LNCaP clone FGC (cell line): ENCODE data around the gene NGEF.

Experiments used
- DNase-seq: peaks from one replicate; pipeline ENCODE4 v3.0.0-alpha.2; 2011; ENCODE audit warnings: low read depth
- H3K4me3 ChIP-seq: 2 replicates; pipeline ENCODE4 v1.5.1; 2011; ENCODE audit warnings: mild to moderate bottlenecking, low read depth, low read length, control low read depth
- TF ChIP-seq, protein P1 (sequence below): IDR thresholded peaks from 2 replicates; pipeline ENCODE4 v1.5.1; 2012; ENCODE audit warnings: mild to moderate bottlenecking; ENCODE audit not compliant: control insufficient read depth, insufficient read depth; ENCODE audit errors: extremely low read depth

NGEF gene

DNA sequence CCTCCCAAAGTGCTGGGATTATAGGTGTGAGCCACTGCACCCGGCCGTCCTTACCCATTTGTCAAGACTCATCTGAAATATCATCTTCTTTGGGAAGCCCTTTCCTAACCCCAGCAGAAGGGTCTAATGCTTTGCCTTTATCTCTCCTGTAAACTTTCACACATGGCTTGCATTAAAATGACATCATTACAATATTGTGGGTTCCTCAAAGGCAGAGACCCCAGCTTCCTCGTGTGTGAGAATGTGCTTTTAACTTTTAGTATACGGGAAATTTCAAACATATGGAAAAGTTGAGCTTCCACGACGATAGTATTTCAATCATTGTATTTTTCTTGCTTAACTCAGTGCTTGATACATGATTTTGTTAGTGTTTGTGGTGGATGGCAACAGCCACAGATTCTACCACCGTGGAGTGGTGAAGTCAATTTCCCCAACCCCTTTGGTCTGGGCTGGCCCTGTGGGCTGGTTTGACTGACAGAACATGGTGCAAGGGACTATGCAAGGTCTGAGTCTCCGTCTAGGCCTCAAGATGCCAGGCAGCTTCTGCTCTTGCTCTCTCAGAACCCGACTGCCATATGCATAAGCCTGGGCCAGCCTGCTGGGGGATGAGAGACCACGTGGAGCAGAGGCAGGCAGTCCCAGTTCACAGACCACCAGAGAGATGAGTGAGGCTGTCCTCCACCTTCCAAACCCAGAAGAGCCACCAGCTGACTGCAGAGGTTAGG is 39.9 kb downstream of the NGEF start:
- no peak for DNase-seq
- TF ChIP-seq, protein P1, sequence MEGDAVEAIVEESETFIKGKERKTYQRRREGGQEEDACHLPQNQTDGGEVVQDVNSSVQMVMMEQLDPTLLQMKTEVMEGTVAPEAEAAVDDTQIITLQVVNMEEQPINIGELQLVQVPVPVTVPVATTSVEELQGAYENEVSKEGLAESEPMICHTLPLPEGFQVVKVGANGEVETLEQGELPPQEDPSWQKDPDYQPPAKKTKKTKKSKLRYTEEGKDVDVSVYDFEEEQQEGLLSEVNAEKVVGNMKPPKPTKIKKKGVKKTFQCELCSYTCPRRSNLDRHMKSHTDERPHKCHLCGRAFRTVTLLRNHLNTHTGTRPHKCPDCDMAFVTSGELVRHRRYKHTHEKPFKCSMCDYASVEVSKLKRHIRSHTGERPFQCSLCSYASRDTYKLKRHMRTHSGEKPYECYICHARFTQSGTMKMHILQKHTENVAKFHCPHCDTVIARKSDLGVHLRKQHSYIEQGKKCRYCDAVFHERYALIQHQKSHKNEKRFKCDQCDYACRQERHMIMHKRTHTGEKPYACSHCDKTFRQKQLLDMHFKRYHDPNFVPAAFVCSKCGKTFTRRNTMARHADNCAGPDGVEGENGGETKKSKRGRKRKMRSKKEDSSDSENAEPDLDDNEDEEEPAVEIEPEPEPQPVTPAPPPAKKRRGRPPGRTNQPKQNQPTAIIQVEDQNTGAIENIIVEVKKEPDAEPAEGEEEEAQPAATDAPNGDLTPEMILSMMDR = no peak
- no peak overlapping the region for H3K4me3 ChIP-seq

DNA sequence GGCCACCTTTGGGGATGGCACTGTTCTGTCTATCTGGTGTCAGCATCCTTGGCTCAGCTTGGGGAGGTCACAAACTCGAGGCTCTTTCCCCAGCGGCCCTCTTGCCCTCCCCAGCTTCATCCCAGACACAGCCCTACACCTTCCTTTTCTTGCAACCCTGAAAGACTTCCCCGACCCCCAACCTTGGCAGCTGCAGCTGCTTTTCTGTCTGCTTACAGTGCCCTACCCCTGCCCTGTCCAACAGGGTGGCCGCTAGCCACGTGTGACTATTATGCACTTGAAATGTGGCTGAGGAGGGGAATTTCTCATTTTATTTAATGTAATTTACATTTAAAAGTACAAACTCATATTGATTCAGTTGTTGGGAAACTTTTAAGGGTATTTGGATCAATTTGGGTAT is 41.3 kb downstream of the NGEF start:
- DNase-seq = no peak
- no peak overlapping the region for H3K4me3 ChIP-seq
- TF ChIP-seq, protein P1 = no peak

DNA sequence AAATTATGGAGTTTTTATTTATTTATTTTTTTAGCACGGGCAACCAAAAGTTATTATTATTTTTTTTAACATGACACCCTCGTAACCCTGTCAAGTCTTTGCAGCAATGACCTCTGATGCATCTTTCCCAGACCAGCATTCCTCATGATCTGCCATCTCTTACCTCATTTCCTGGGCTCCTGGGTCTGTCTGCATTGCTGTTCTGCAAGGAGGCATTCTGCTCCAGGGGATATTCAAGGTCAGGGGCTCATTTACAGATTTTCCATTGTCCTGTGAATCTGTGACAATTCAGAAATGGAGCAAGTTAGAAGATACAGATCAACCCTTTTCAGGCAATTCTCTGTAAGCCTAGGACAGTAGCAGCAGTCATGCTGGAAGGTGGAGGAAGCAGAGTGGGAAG is 43.0 kb downstream of the NGEF start:
- TF ChIP-seq, protein P1 = no peak
- DNase-seq = no peak
- H3K4me3 ChIP-seq = no peak overlapping the region

DNA sequence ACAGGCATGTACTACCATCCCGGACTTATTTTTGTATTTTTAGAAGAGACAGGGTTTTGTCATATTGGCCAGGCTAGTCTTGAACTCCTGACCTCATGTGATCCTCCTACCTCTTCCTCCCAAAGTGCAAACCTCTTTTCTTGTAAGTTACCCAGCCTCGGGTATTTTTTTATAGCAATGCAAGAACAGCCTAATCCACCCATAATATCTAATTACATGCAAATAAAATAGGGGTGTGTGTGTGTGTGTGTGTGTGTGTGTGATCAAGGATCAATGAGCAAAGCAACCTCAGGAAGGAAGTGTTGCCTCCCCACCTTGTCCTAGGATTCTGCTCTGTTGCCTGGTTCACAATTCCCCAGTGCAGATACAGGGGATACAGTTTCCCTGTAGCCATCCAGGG is 45.6 kb downstream of the NGEF start:
- TF ChIP-seq, protein P1 = no peak
- no peak overlapping the region for H3K4me3 ChIP-seq

DNA sequence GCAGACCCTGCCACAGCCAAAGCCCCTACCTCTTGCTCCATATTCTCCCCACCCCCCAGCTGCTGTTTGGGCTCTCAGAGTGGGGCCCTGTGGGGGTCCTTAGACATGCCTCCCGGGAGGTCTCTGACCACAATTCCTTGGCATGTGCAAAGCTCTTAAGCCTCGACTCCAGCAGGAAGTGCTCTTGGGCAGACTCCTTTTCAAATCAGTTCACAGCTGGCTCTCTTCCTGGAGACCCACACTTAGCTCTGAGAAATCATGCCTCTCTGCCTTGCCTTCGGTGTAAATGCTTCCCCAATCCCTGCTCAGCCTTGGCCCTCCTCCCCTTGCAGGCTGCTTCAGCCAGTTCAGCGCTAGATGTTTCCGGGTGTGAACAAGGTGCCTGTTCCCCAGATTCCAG is 46.9 kb downstream of the NGEF start:
- TF ChIP-seq, protein P1 = no peak
- DNase-seq = no peak
- H3K4me3 ChIP-seq = no peak overlapping the region

More for the DNA sequence above, 45.6 kb downstream of the NGEF start:
- DNase-seq = no peak

DNA sequence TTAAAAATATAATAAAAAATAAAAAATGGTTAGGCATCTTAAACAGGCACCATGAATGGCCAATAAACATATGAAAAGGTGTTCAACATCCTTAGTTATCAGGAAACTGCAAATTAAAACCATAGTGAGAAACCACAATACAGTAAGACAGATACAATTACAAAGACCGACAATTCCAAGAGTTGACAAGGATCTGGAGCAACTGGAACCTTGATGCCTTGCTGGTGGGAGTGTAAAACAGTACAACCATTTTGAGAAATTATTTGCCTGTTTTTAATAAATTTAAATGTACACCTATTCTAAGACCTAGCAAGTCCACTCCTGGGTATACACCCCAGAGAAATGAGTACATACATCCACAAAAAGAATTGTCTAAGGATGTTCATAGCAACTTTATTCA is 49.1 kb downstream of the NGEF start:
- DNase-seq = no peak
- no peak overlapping the region for H3K4me3 ChIP-seq
- TF ChIP-seq, protein P1 = no peak

DNA sequence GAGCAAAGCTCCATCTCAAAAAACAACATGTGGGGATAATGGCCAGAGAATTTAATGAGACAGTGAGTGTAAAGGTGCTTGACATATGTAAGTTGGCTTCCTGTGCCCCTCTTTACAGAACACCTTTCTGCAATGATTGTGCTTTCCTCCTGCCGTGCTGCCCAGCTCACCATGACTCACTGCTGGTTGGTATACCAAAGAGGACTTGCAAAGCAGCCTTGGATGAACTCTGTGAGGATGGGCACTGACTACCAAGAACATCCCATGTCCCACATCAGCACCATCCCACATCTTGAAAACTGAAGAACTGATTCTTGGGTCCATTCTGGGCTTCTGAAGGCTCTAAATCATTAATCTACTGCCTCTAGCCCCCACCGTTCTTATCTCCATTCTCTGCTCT is 52.2 kb downstream of the NGEF start:
- H3K4me3 ChIP-seq = no peak overlapping the region
- TF ChIP-seq, protein P1 = no peak
- no peak for DNase-seq
